ENCODE data around the gene EIF2AK2.

Gene EIF2AK2

DNA sequence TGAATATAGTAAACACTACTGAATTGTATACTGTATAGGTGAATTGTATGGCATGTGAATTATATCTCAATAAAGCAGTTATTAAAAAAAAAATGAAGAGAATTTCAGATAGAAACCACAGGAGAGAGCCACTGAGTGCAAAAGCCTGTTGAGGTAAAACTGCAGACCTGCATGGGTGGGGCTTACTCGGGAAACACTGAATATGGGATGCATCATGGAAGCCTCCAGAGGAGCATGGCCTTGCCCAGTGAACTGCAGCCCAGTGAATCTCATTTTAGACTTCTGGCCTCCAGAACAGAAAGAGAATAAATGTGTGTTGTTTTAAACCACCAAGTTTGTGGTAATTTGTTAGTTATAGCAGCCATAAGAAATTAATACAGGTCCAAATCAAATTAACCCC lies 56.7 kb downstream of the EIF2AK2 start:
- DNase-seq (ENCODE audit: low spot score), result no peak

GRCh38 chr2:37098416-37099118 lies 58.2 kb downstream of the EIF2AK2 start:
- no peak for DNase-seq (ENCODE audit: low spot score)

DNA sequence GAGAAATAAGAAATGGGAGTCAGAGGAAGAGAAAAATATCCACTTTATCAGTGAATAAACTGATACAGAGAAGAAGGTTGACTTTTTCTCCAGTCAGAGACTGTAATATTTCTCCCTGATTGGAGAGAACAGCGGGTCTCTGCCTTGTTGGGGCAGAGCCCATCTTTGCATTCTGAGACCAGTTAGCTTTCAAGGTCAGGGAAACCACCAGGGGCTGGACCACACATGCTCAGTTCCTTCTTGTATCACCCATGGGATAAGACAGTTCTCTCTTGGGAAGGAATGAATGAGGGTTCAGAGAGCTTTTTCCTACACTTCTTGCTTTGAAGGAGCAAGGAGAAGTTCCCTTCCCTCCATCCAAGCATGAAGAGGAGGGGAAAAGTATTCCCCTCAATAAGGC lies 60.2 kb downstream of the EIF2AK2 start:
- no peak for DNase-seq (ENCODE audit: low spot score)

GRCh38 chr2:37091873-37092272 lies 64.9 kb downstream of the EIF2AK2 start:
- DNase-seq (ENCODE audit: low spot score), result no peak

GRCh38 chr2:37090019-37090477 lies 66.7 kb downstream of the EIF2AK2 start:
- DNase-seq (ENCODE audit: low spot score), result no peak

DNA sequence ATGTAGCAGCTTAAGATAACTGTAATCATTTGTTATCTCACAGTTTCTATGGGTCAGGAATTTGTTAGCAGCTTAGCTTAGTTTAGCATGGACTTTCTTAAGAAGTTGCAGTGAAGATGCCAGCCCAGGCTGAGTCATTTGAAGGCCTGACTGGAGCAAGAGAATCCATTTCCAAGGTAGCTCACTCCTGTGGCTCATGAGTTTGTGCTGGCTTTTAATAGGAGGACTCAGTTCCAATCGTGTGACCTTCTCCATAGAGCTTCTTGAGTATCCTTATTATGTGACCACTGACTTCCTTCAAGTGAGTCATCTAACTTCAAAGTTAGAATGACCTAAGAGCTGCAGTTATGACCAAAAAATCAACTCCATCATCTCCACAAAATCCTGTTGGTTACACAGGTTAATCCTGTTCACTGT lies 71.0 kb downstream of the EIF2AK2 start:
- DNase-seq (ENCODE audit: low spot score), result no peak

GRCh38 chr2:37084797-37085196 lies 72.0 kb downstream of the EIF2AK2 start:
- no peak for DNase-seq (ENCODE audit: low spot score)

GRCh38 chr2:37083873-37084794 lies 72.6 kb downstream of the EIF2AK2 start, which contains the start of the genes GPATCH11 and HEATR5B:
Gene GPATCH11 (plus strand): TSS chr2:37084518. CDS start chr2:37088382, 3,864 bp downstream.
Gene HEATR5B (minus strand): TSS chr2:37084372. CDS start chr2:37083414, 958 bp downstream.
- DNase-seq (ENCODE audit: low spot score), result peak; percentile 97

GRCh38 chr2:37080689-37081088 lies 76.1 kb downstream of the EIF2AK2 start:
- DNase-seq (ENCODE audit: low spot score), result no peak

- no peak for DNase-seq (ENCODE audit: low spot score)
These were observed 76.5 kb downstream of the EIF2AK2 start for GRCh38 chr2:37080266-37080665.

GRCh38 chr2:37070931-37071330 lies 85.8 kb downstream of the EIF2AK2 start:
- DNase-seq (ENCODE audit: low spot score), result no peak

- DNase-seq (ENCODE audit: low spot score), result no peak
These were observed 88.1 kb downstream of the EIF2AK2 start for GRCh38 chr2:37068686-37069085.

- no peak for DNase-seq (ENCODE audit: low spot score)
These were observed 95.0 kb downstream of the EIF2AK2 start for GRCh38 chr2:37061776-37062175.

GRCh38 chr2:37061013-37061711 lies 95.6 kb downstream of the EIF2AK2 start:
- DNase-seq (ENCODE audit: low spot score), result no peak

- DNase-seq (ENCODE audit: low spot score), result no peak
These were observed 96.3 kb downstream of the EIF2AK2 start for GRCh38 chr2:37060446-37060845.

DNA sequence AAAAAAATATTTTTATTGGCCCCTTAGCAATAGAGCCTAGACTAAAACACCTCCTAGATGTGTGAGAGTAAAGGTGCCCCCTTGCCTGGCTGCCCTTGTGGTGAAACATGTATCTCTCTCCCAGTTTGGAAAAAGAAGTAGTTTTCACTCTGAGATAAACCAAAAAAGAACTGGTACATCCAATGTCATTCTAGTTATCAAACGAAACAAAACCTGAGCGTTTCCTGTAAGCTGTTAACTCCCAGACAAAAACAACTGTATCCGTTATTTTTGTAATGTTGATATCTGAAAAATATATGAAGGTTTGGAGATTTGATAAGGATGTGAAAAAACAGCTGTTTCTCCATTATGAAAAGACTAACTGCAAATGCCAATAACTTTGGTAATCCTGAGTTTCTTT lies 96.9 kb downstream of the EIF2AK2 start:
- DNase-seq (ENCODE audit: low spot score), result no peak

GRCh38 chr2:37052600-37053332 lies 104.0 kb downstream of the EIF2AK2 start:
- DNase-seq (ENCODE audit: low spot score), result no peak

Data from globus pallidus (tissue), 1 donor.